Measurements from ENCODE around the gene KIR3DL1. TPM values are rescaled to one million over a fixed set of nuclear protein-coding genes. Genes with fewer than 3 reads are reported as not detected.

KIR3DL1 gene
- not detected in 5 replicates for total RNA-seq (2022; extraction: Qiagen RNA extraction; ENCODE audit: low read depth)

GRCh38 chr19:54816251-54816650 is at the start of gene KIR3DL1:
Gene KIR3DL1, plus strand, starts transcription at chr19:54816468.

GRCh38 chr19:54769646-54770045 is 46.6 kb upstream of the KIR3DL1 start, which contains the start of gene KIR2DL1:
Gene KIR2DL1, plus strand, starts transcription at chr19:54769793. Its CDS starts 58 bp downstream, at chr19:54769851.

DNA sequence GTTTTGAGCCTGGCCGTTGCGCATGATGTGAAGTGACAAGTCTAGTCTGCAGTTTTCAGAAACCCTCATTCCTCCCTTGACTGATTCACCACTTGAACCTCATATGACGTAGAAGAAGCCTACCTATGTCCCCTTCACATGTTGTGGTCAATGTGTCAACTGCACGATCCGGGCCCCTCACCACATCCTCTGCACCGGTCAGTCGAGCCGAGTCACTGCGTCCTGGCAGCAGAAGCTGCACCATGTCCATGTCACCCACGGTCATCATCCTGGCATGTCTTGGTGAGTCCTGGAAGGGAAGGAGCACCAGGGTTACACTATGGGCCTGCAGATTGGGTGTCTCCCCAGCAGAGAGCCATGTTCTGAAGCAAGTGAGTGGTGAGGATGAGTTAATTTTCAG is 12.9 kb upstream of the KIR3DL1 start, which contains the start of gene KIR2DL4:
KIR2DL4 (plus strand) TSS at position 201 of the 400 bp plus-strand sequence; CDS start at position 243, 42 bp downstream.

DNA sequence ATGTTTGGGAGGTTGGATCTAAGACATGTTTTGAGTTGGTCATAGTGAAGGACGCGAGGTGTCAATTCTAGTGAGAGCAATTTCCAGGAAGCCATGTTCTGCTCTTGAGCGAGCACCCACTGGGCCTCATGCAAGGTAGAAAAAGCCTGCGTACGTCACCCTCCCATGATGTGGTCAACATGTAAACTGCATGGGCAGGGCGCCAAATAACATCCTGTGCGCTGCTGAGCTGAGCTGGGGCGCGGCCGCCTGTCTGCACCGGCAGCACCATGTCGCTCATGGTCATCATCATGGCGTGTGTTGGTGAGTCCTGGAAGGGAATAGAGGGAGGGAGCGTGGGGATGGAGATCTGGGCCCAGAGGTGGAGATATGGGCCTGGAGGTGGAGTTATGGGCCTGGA is 16.2 kb downstream of the KIR3DL1 start, which contains the start of gene KIR2DS4:
KIR2DS4 (plus strand) TSS at position 181 of the 400 bp plus-strand sequence.

DNA sequence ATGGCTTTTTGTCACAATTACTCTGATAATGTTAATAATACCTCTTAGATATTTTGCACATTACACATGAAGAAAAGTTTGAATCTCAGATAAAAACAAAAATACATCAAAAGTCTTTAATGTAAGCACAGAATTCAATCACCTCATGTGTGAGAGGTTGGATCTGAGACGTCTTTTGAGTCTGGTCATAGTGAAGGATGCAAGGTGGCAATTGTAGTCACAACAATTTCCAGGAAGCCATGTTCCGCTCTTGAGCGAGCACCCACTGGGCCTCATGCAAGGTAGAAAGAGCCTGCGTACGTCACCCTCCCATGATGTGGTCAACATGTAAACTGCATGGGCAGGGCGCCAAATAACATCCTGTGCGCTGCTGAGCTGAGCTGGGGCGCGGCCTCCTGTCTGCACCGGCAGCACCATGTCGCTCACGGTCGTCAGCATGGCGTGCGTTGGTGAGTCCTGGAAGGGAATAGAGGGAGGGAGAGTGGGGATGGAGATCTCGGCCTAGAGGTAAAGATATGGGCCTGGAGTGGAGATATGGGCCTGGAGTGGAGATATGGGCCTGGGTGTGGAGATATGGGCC is 33.9 kb downstream of the KIR3DL1 start, which contains the start of gene KIR3DL2:
KIR3DL2 (plus strand) TSS at position 383 of the 580 bp plus-strand sequence; CDS start at position 416, 33 bp downstream.

GRCh38 chr19:54873990-54874389 is 57.7 kb downstream of the KIR3DL1 start, which contains the start of gene FCAR:
Gene FCAR, plus strand, starts transcription at chr19:54874235. Its CDS starts 55 bp downstream, at chr19:54874290.

Other genes with a start within 250 kb of the KIR3DL1 start
- gene LILRA2, start 242.7 kb upstream of the KIR3DL1 start, total RNA-seq (2022; extraction: Qiagen RNA extraction; ENCODE audit: low read depth), result not detected in 5 replicates
- gene LILRA1, start 222.8 kb upstream of the KIR3DL1 start, total RNA-seq (2022; extraction: Qiagen RNA extraction; ENCODE audit: low read depth), result not detected in 5 replicates
- gene LILRB1, start 186.0 kb upstream of the KIR3DL1 start, total RNA-seq (2022; extraction: Qiagen RNA extraction; ENCODE audit: low read depth), result not detected in 5 replicates
- not detected in 5 replicates for gene LILRB4, start 153.5 kb upstream of the KIR3DL1 start, total RNA-seq (2022; extraction: Qiagen RNA extraction; ENCODE audit: low read depth)
- gene KIR3DL3, start 92.0 kb upstream of the KIR3DL1 start, total RNA-seq (2022; extraction: Qiagen RNA extraction; ENCODE audit: low read depth), result not detected in 5 replicates
- not detected in 5 replicates for gene KIR2DL3, start 78.0 kb upstream of the KIR3DL1 start, total RNA-seq (2022; extraction: Qiagen RNA extraction; ENCODE audit: low read depth)
- gene KIR2DL1, start 46.7 kb upstream of the KIR3DL1 start, total RNA-seq (2022; extraction: Qiagen RNA extraction; ENCODE audit: low read depth), result not detected in 5 replicates
- gene KIR2DL4, start 12.9 kb upstream of the KIR3DL1 start, total RNA-seq (2022; extraction: Qiagen RNA extraction; ENCODE audit: low read depth), result not detected in 5 replicates
- gene KIR2DS4, start 16.2 kb downstream of the KIR3DL1 start, total RNA-seq (2022; extraction: Qiagen RNA extraction; ENCODE audit: low read depth), result not detected in 5 replicates
- not detected in 5 replicates for gene KIR3DL2, start 34.0 kb downstream of the KIR3DL1 start, total RNA-seq (2022; extraction: Qiagen RNA extraction; ENCODE audit: low read depth)
- gene FCAR, start 57.8 kb downstream of the KIR3DL1 start, total RNA-seq (2022; extraction: Qiagen RNA extraction; ENCODE audit: low read depth), result not detected in 5 replicates
- gene NCR1, start 89.7 kb downstream of the KIR3DL1 start, total RNA-seq (2022; extraction: Qiagen RNA extraction; ENCODE audit: low read depth), result not detected in 5 replicates
- gene NLRP7, start 131.1 kb downstream of the KIR3DL1 start, total RNA-seq (2022; extraction: Qiagen RNA extraction; ENCODE audit: low read depth), result 0.07 TPM in 1 of 5 replicates, not detected in the others
- gene NLRP2, start 149.9 kb downstream of the KIR3DL1 start, total RNA-seq (2022; extraction: Qiagen RNA extraction; ENCODE audit: low read depth), result 24.3 to 27.0 TPM (median 26.5 TPM) in 5 replicates
- gene GP6, start 221.8 kb downstream of the KIR3DL1 start, total RNA-seq (2022; extraction: Qiagen RNA extraction; ENCODE audit: low read depth), result 0.08 to 0.22 TPM (median 0.17 TPM) in 4 of 5 replicates, not detected in the other
- gene RDH13, start 246.7 kb downstream of the KIR3DL1 start, total RNA-seq (2022; extraction: Qiagen RNA extraction; ENCODE audit: low read depth), result 15.2 to 22.6 TPM (median 20.6 TPM) in 5 replicates